Chondrocyte (in vitro differentiated cells): ENCODE measurements around the gene ILKAP. TPM values are rescaled to one million over a fixed set of nuclear protein-coding genes. Genes with fewer than 3 reads are reported as not detected.

Experiments used
- DNase-seq: peaks from one replicate; pipeline ENCODE4 v3.0.0; 2021; ENCODE audit warnings: mixed read lengths, low spot score
- H3K27ac Mint-ChIP-seq: one replicate; pipeline ENCODE4 v1.8.0; 2021; ENCODE audit warnings: mild to moderate bottlenecking, moderate library complexity, mixed read lengths; ENCODE audit not compliant: unreplicated experiment
- H3K27me3 Mint-ChIP-seq: 2 replicates; pipeline ENCODE4 v1.8.0; 2021; ENCODE audit warnings: low read depth, mixed read lengths
- H3K36me3 Mint-ChIP-seq: 2 replicates; pipeline ENCODE4 v1.8.0; 2021; ENCODE audit warnings: low read depth, mixed read lengths
- H3K4me1 Mint-ChIP-seq: 2 replicates; pipeline ENCODE4 v1.8.0; 2021; ENCODE audit warnings: low read depth, mild to moderate bottlenecking, mixed read lengths
- H3K4me3 Mint-ChIP-seq: one replicate; pipeline ENCODE4 v1.8.0; 2021; ENCODE audit warnings: mild to moderate bottlenecking, moderate library complexity, mixed read lengths; ENCODE audit not compliant: unreplicated experiment
- H3K9me3 Mint-ChIP-seq: 2 replicates; pipeline ENCODE4 v1.8.0; 2021; ENCODE audit warnings: low read depth, mixed read lengths
- CTCF ChIP-seq: fragments of 200-600 bp; sonication (generic); IDR thresholded peaks from 2 replicates; pipeline ENCODE4 v1.5.0; 2021; ENCODE audit warnings: antibody characterized with exemption, mild to moderate bottlenecking, moderate library complexity
- total RNA-seq: library from RNA; stranded (reverse); gene quantifications from 3 replicates; pipeline ENCODE4 v1.2.1, GENCODE V29; 2021

The ILKAP gene
- total RNA-seq, 1 donor from 2014 or later = 24.9 TPM

DNA sequence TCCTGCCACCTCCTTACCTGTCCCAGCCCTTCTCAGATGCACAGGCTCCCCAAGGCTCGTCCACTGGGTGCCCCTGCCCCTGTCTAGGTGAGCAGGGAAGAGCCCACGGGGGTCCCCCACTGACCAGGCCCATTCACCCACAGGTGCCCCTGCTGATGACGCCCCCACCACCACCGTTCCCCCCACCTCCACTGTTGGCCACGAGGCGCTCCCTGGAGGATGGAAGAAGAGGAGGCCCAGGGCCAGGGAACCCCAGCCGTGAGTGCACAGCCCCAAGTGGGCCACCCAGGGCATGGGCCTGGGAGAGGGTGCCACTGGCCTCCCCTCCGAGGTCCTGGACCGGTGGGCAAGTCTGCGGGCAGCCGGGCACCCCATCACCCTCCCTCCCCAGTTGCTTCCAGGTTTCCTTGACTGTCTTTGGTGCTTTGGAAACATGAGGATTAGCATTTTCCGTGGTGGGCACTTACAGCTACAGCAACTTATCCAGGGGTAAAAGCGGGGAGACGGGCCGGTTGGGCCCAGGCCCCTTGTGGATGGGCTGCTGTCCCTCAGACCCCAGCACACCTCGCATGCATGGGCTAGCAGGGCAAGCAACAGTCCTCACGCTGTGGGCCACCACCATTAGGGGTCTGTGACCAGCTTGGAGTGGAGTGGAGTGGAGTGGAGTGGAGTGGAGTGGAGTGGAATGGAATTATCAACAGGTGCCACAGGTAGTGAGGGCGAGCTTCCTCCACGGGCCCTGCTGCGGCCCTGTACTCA is 78.2 kb downstream of the ILKAP start:
- Mint-ChIP-seq H3K27me3 (no peaks in the 10 kb centered on the region), H3K36me3 (no peaks in the 10 kb centered on the region), H3K9me3 (no peaks in the 10 kb centered on the region), H3K4me3 (no peak overlapping the region), H3K4me1 (peaks cover 3% of the 10 kb centered on the region), H3K27ac (no peak overlapping the region)
- peak; percentile 77 for DNase-seq
- no peak for TF ChIP-seq CTCF

- no peaks in the 10 kb centered on the region for H3K27me3 Mint-ChIP-seq
- TF ChIP-seq CTCF = no peak
- H3K4me3 Mint-ChIP-seq = no peak overlapping the region
- no peak for DNase-seq
- no peaks in the 10 kb centered on the region for H3K9me3 Mint-ChIP-seq
- no peak overlapping the region for H3K27ac Mint-ChIP-seq
- no peaks in the 10 kb centered on the region for H3K36me3 Mint-ChIP-seq
- peaks cover 3% of the 10 kb centered on the region for H3K4me1 Mint-ChIP-seq
Observed at GRCh38 chr2:238124488-238125126, 78.9 kb downstream of the ILKAP start.

- Mint-ChIP-seq H3K27ac (no peak overlapping the region), H3K27me3 (no peaks in the 10 kb centered on the region), H3K4me3 (no peak overlapping the region), H3K9me3 (no peaks in the 10 kb centered on the region), H3K4me1 (peaks cover 3% of the 10 kb centered on the region), H3K36me3 (no peaks in the 10 kb centered on the region)
- TF ChIP-seq CTCF = no peak
- peak; percentile 82 for DNase-seq
Observed at GRCh38 chr2:238123991-238124470, 79.5 kb downstream of the ILKAP start.

GRCh38 chr2:238123218-238123971 is 80.1 kb downstream of the ILKAP start:
- no peak overlapping the region for H3K27ac Mint-ChIP-seq
- peaks cover 3% of the 10 kb centered on the region for H3K4me1 Mint-ChIP-seq
- peaks cover 2% of the 10 kb centered on the region for H3K27me3 Mint-ChIP-seq
- H3K9me3 Mint-ChIP-seq = no peaks in the 10 kb centered on the region
- DNase-seq = peak; percentile 87
- H3K4me3 Mint-ChIP-seq = no peak overlapping the region
- H3K36me3 Mint-ChIP-seq = no peaks in the 10 kb centered on the region
- TF ChIP-seq CTCF = no peak
